GM23338 (cell line): Measurements from ENCODE around the gene MPZL1. TPM values are rescaled to one million over a fixed set of nuclear protein-coding genes. Genes with fewer than 3 reads are reported as not detected.

Experiments
- ATAC-seq: fragments of 200-7000 bp; cut with Tn5 transposase; 3 replicates; pipeline ENCODE4 v1.9.1; 2020
- DNase-seq: peaks from one replicate; pipeline ENCODE4 v3.0.0-alpha.2; 2015; ENCODE audit warnings: low spot score
- H2AFZ ChIP-seq: fragments of 200-600 bp; sonication (generic); 2 replicates; pipeline ENCODE4 v1.8.0; 2016; ENCODE audit warnings: antibody characterized with exemption, mild to moderate bottlenecking, moderate library complexity
- H3F3A ChIP-seq: fragments of 200-600 bp; sonication (generic); replicated peaks from 2 replicates; pipeline ENCODE4 v1.8.0; 2017; ENCODE audit warnings: antibody characterized with exemption, mixed run types, low read depth
- H3K27ac ChIP-seq: fragments of 200-600 bp; sonication (generic); 2 replicates; pipeline ENCODE4 v1.6.1; 2016; ENCODE audit warnings: low read depth
- H3K27me3 ChIP-seq: fragments of 200-600 bp; sonication (generic); 2 replicates; pipeline ENCODE4 v1.8.0; 2016; ENCODE audit warnings: mild to moderate bottlenecking, mixed run types, moderate library complexity; ENCODE audit not compliant: insufficient read depth
- H3K36me3 ChIP-seq: fragments of 200-600 bp; sonication (generic); 2 replicates; pipeline ENCODE4 v1.8.0; 2016; ENCODE audit warnings: mild to moderate bottlenecking; ENCODE audit not compliant: insufficient read depth
- H3K4me1 ChIP-seq: fragments of 200-600 bp; sonication (generic); 2 replicates; pipeline ENCODE4 v1.8.0; 2016; ENCODE audit warnings: mild to moderate bottlenecking, moderate library complexity; ENCODE audit not compliant: insufficient read depth
- H3K4me2 ChIP-seq: fragments of 200-600 bp; sonication (generic); 2 replicates; pipeline ENCODE4 v1.7.1; 2017; ENCODE audit warnings: mixed run types
- H3K4me3 ChIP-seq: fragments of 200-600 bp; sonication (generic); 2 replicates; pipeline ENCODE4 v1.6.1; 2016; ENCODE audit warnings: mixed run types
- H3K79me2 ChIP-seq: fragments of 200-600 bp; sonication (generic); replicated peaks from 2 replicates; pipeline ENCODE4 v1.8.0; 2017; ENCODE audit warnings: mild to moderate bottlenecking; ENCODE audit not compliant: insufficient read depth
- H3K9me2 ChIP-seq: fragments of 200-600 bp; sonication (generic); 2 replicates; pipeline ENCODE4 v1.8.0; 2017; ENCODE audit not compliant: insufficient read depth
- H4K20me1 ChIP-seq: fragments of 200-600 bp; sonication (generic); replicated peaks from 2 replicates; pipeline ENCODE4 v1.8.0; 2017; ENCODE audit warnings: mild to moderate bottlenecking; ENCODE audit not compliant: insufficient read depth
- H3K27ac Mint-ChIP-seq: 2 replicates; pipeline ENCODE4 v1.8.0; 2020; ENCODE audit warnings: inconsistent platforms, mild to moderate bottlenecking, moderate library complexity, mixed read lengths
- H3K27me3 Mint-ChIP-seq: 3 replicates; pipeline ENCODE4 v1.8.0; 2022; ENCODE audit warnings: low read depth, mild to moderate bottlenecking, moderate library complexity, mixed read lengths, inconsistent platforms; ENCODE audit not compliant: insufficient read depth, poor library complexity
- H3K36me3 Mint-ChIP-seq: 3 replicates; pipeline ENCODE4 v1.8.0; 2021; ENCODE audit warnings: low read depth, mild to moderate bottlenecking, inconsistent platforms, moderate library complexity, mixed read lengths
- H3K4me1 Mint-ChIP-seq: 3 replicates; pipeline ENCODE4 v1.8.0; 2020; ENCODE audit warnings: mild to moderate bottlenecking, inconsistent platforms, mixed read lengths
- H3K4me3 Mint-ChIP-seq: 3 replicates; pipeline ENCODE4 v1.8.0; 2021; ENCODE audit warnings: moderate library complexity, mild to moderate bottlenecking, inconsistent platforms, mixed read lengths
- H3K9me3 Mint-ChIP-seq: 3 replicates; pipeline ENCODE4 v1.8.0; 2020; ENCODE audit warnings: moderate library complexity, mild to moderate bottlenecking, inconsistent platforms, mixed read lengths
- CREB1 ChIP-seq: fragments of 250-450 bp; sonication (Bioruptor Pico); IDR thresholded peaks from 2 replicates; pipeline ENCODE4 v1.5.0; 2020; ENCODE audit warnings: low read depth, mild to moderate bottlenecking, moderate library complexity
- EZH2 ChIP-seq: fragments of 200-600 bp; sonication (generic); IDR thresholded peaks from one replicate; pipeline ENCODE4 v1.8.0; 2017; ENCODE audit warnings: antibody characterized with exemption, mild to moderate bottlenecking, low read depth; ENCODE audit not compliant: unreplicated experiment
- EZH2phosphoT487 ChIP-seq: fragments of 200-600 bp; sonication (generic); IDR thresholded peaks from one replicate; pipeline ENCODE4 v1.8.1; 2018; ENCODE audit warnings: antibody characterized with exemption; ENCODE audit not compliant: unreplicated experiment
- JUNB ChIP-seq: IDR thresholded peaks from one replicate; pipeline ENCODE4 v1.6.1; 2016; ENCODE audit warnings: antibody characterized with exemption; ENCODE audit not compliant: unreplicated experiment
- NANOG ChIP-seq: IDR thresholded peaks from 2 replicates; pipeline ENCODE4 v1.6.1; 2016; ENCODE audit warnings: antibody characterized with exemption, borderline replicate concordance
- POLR2AphosphoS5 ChIP-seq: IDR thresholded peaks from 2 replicates; pipeline ENCODE4 v1.6.1; 2016; ENCODE audit warnings: antibody characterized with exemption, low read depth
- REST ChIP-seq: IDR thresholded peaks from one replicate; pipeline ENCODE4 v1.6.1; 2018; ENCODE audit warnings: antibody characterized with exemption; ENCODE audit not compliant: unreplicated experiment
- STAT1 ChIP-seq: IDR thresholded peaks from one replicate; pipeline ENCODE4 v1.6.1; 2016; ENCODE audit warnings: antibody characterized with exemption; ENCODE audit not compliant: unreplicated experiment
- ZNF114 ChIP-seq: fragments of 250-450 bp; sonication (Bioruptor Pico); IDR thresholded peaks from 2 replicates; pipeline ENCODE4 v1.5.0; 2020; ENCODE audit warnings: mild to moderate bottlenecking, moderate library complexity
- ZNF331 ChIP-seq: fragments of 250-450 bp; sonication (Bioruptor Pico); IDR thresholded peaks from 2 replicates; pipeline ENCODE4 v1.5.0; 2020; ENCODE audit warnings: low read depth, mild to moderate bottlenecking, moderate library complexity
- polyA plus RNA-seq: library from polyadenylated mRNA; unstranded; fragments of >200 nt; fragmentation: Nextera tagmentation; extraction: Ambion mirVana; gene quantifications from 2 replicates; pipeline ENCODE4 v1.2.1, GENCODE V29; 2016
- total RNA-seq: library from RNA; depleted of rRNA; stranded (reverse); fragments of >200 nt; shearing (Covaris generic); gene quantifications from 2 replicates; pipeline ENCODE4 v1.2.3, GENCODE V29; 2014
- TF ChIP-seq, protein P1 (sequence below): IDR thresholded peaks from 2 replicates; pipeline ENCODE4 v1.6.1; 2016; ENCODE audit warnings: antibody characterized with exemption
- TF ChIP-seq, protein P2 (sequence below): fragments of 250-450 bp; sonication (Bioruptor Pico); IDR thresholded peaks from 2 replicates; pipeline ENCODE4 v1.5.0; 2020; ENCODE audit warnings: mild to moderate bottlenecking, moderate library complexity
- TF ChIP-seq, protein P3 (sequence below), 2 experiments: fragments of 200-600 bp in 1 of 2; sonication (generic) in 1 of 2; conservative IDR thresholded peaks; 2 replicates each; pipeline versions ENCODE4 v1.5.1 to v1.6.1; 2016 to 2017; ENCODE audit warnings: antibody characterized with exemption in 2 of 2, low read depth in 2 of 2, mild to moderate bottlenecking in 2 of 2, moderate library complexity in 1 of 2

MPZL1 gene
- total and polyA plus RNA-seq, 2 experiments from 2014 or later, result 35.1 to 85.1 TPM

- Histone ChIP-seq H3K4me2 (no peak overlapping the region), H3F3A (no peaks in the 10 kb centered on the region), H3K27ac (no peak overlapping the region), H3K27me3 (no peaks in the 10 kb centered on the region), H3K36me3 (no peaks in the 10 kb centered on the region), H3K79me2 (no peaks in the 10 kb centered on the region), H4K20me1 (no peaks in the 10 kb centered on the region), H3K9me2 (no peaks in the 10 kb centered on the region), H2AFZ (no peak overlapping the region), H3K4me1 (peaks cover 3% of the 10 kb centered on the region; the same call in 1 of the 2 replicates), H3K4me3 (no peak overlapping the region)
- no peaks in the 10 kb centered on the region for H3K36me3 Mint-ChIP-seq
- no peaks in the 10 kb centered on the region for H3K9me3 Mint-ChIP-seq
- H3K27me3 Mint-ChIP-seq, result peaks cover 3% of the 10 kb centered on the region
- DNase-seq (no peak), ATAC-seq (no peak)
- H3K4me1 Mint-ChIP-seq, result peaks cover 6% of the 10 kb centered on the region
- H3K4me3 Mint-ChIP-seq, result no peak overlapping the region
- TF ChIP-seq STAT1, result no peak
- no peak for TF ChIP-seq POLR2AphosphoS5
- TF ChIP-seq CREB1 (CRISPR knock-in tag), result no peak
- no peak for TF ChIP-seq ZNF114 (CRISPR knock-in tag)
- no peak for TF ChIP-seq JUNB
- TF ChIP-seq NANOG, result no peak
- TF ChIP-seq, protein P1, sequence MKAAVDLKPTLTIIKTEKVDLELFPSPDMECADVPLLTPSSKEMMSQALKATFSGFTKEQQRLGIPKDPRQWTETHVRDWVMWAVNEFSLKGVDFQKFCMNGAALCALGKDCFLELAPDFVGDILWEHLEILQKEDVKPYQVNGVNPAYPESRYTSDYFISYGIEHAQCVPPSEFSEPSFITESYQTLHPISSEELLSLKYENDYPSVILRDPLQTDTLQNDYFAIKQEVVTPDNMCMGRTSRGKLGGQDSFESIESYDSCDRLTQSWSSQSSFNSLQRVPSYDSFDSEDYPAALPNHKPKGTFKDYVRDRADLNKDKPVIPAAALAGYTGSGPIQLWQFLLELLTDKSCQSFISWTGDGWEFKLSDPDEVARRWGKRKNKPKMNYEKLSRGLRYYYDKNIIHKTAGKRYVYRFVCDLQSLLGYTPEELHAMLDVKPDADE, result no peak
- TF ChIP-seq, protein P2, sequence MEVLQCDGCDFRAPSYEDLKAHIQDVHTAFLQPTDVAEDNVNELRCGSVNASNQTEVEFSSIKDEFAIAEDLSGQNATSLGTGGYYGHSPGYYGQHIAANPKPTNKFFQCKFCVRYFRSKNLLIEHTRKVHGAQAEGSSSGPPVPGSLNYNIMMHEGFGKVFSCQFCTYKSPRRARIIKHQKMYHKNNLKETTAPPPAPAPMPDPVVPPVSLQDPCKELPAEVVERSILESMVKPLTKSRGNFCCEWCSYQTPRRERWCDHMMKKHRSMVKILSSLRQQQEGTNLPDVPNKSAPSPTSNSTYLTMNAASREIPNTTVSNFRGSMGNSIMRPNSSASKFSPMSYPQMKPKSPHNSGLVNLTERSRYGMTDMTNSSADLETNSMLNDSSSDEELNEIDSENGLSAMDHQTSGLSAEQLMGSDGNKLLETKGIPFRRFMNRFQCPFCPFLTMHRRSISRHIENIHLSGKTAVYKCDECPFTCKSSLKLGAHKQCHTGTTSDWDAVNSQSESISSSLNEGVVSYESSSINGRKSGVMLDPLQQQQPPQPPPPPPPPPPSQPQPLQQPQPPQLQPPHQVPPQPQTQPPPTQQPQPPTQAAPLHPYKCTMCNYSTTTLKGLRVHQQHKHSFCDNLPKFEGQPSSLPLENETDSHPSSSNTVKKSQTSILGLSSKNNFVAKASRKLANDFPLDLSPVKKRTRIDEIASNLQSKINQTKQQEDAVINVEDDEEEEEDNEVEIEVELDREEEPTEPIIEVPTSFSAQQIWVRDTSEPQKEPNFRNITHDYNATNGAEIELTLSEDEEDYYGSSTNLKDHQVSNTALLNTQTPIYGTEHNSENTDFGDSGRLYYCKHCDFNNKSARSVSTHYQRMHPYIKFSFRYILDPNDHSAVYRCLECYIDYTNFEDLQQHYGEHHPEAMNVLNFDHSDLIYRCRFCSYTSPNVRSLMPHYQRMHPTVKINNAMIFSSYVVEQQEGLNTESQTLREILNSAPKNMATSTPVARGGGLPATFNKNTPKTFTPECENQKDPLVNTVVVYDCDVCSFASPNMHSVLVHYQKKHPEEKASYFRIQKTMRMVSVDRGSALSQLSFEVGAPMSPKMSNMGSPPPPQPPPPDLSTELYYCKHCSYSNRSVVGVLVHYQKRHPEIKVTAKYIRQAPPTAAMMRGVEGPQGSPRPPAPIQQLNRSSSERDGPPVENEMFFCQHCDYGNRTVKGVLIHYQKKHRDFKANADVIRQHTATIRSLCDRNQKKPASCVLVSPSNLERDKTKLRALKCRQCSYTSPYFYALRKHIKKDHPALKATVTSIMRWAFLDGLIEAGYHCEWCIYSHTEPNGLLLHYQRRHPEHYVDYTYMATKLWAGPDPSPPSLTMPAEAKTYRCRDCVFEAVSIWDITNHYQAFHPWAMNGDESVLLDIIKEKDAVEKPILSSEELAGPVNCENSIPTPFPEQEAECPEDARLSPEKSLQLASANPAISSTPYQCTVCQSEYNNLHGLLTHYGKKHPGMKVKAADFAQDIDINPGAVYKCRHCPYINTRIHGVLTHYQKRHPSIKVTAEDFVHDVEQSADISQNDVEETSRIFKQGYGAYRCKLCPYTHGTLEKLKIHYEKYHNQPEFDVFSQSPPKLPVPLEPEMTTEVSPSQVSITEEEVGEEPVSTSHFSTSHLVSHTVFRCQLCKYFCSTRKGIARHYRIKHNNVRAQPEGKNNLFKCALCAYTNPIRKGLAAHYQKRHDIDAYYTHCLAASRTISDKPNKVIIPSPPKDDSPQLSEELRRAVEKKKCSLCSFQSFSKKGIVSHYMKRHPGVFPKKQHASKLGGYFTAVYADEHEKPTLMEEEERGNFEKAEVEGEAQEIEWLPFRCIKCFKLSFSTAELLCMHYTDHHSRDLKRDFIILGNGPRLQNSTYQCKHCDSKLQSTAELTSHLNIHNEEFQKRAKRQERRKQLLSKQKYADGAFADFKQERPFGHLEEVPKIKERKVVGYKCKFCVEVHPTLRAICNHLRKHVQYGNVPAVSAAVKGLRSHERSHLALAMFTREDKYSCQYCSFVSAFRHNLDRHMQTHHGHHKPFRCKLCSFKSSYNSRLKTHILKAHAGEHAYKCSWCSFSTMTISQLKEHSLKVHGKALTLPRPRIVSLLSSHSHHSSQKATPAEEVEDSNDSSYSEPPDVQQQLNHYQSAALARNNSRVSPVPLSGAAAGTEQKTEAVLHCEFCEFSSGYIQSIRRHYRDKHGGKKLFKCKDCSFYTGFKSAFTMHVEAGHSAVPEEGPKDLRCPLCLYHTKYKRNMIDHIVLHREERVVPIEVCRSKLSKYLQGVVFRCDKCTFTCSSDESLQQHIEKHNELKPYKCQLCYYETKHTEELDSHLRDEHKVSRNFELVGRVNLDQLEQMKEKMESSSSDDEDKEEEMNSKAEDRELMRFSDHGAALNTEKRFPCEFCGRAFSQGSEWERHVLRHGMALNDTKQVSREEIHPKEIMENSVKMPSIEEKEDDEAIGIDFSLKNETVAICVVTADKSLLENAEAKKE (CRISPR knock-in tag), result no peak
- TF ChIP-seq EZH2phosphoT487, result no peak
- TF ChIP-seq, protein P3, sequence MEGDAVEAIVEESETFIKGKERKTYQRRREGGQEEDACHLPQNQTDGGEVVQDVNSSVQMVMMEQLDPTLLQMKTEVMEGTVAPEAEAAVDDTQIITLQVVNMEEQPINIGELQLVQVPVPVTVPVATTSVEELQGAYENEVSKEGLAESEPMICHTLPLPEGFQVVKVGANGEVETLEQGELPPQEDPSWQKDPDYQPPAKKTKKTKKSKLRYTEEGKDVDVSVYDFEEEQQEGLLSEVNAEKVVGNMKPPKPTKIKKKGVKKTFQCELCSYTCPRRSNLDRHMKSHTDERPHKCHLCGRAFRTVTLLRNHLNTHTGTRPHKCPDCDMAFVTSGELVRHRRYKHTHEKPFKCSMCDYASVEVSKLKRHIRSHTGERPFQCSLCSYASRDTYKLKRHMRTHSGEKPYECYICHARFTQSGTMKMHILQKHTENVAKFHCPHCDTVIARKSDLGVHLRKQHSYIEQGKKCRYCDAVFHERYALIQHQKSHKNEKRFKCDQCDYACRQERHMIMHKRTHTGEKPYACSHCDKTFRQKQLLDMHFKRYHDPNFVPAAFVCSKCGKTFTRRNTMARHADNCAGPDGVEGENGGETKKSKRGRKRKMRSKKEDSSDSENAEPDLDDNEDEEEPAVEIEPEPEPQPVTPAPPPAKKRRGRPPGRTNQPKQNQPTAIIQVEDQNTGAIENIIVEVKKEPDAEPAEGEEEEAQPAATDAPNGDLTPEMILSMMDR (conservative IDR thresholded peaks at IDR 0.05; ENCODE audit: low read depth in 2 of 2), result no peak
- no peak for TF ChIP-seq REST
- TF ChIP-seq ZNF331 (CRISPR knock-in tag), result no peak
- no peak for TF ChIP-seq EZH2
- H3K27ac Mint-ChIP-seq, result no peak overlapping the region
These were observed 42.9 kb upstream of the MPZL1 start for GRCh38 chr1:167678838-167679237.
